GM12878 (cell line): Measurements from ENCODE around the gene PLD3. TPM values are rescaled to one million over a fixed set of nuclear protein-coding genes. Genes with fewer than 3 reads are reported as not detected.

Source experiments
- ATAC-seq: fragments of 200-7000 bp; cut with Tn5 transposase; 3 replicates; pipeline ENCODE4 v1.9.1; 2020; ENCODE audit warnings: mild to moderate bottlenecking, moderate library complexity
- BruUV-seq: library from RNA; stranded (reverse); fragments of 400-500 nt; replicated peaks from 2 replicates; lab custom pipeline; 2021; lab: Mats Ljungman, UMichigan
- CTCF ChIA-PET: fragments of 300-600 bp; sonication (Branson Sonifier 250); formaldehyde crosslinking; extraction: SDS; loops from one replicate; lab custom pipeline; 2021; ENCODE audit warnings: inconsistent platforms; lab: Yijun Ruan, JAX
- POLR2A ChIA-PET: fragments of 350-600 bp; formaldehyde crosslinking; extraction: SDS; loops from one replicate; lab custom pipeline; 2021; ENCODE audit warnings: inconsistent platforms; lab: Charles Lee
- RAD21 ChIA-PET: fragments of 300-600 bp; sonication (Branson Sonifier 250); formaldehyde crosslinking; loops from one replicate; lab custom pipeline; 2023; ENCODE audit warnings: antibody characterized with exemption; ENCODE audit not compliant: unreplicated experiment; lab: Charles Lee
- SMC1A ChIA-PET: fragments of 300-600 bp; sonication (Branson Sonifier 250); formaldehyde crosslinking; loops from one replicate; lab custom pipeline; 2023; ENCODE audit not compliant: unreplicated experiment, uncharacterized antibody; lab: Charles Lee
- DNase-seq: peaks from one replicate; pipeline ENCODE4 v3.0.0-alpha.2; 2011; ENCODE audit warnings: low read depth, low spot score
- FAIRE-seq: peaks from 3 replicates; lab custom pipeline; 2011; peaks lifted over from hg19 to GRCh38; lab: Jason Lieb, UNC
- H2AFZ ChIP-seq: 2 replicates; pipeline ENCODE4 v1.6.0; 2011; ENCODE audit warnings: low read depth, low read length, control low read depth; ENCODE audit not compliant: control insufficient read depth
- H3K27ac ChIP-seq: 2 replicates; pipeline ENCODE4 v1.5.1; 2011; ENCODE audit warnings: control low read depth; ENCODE audit not compliant: control insufficient read depth, insufficient read depth
- H3K27me3 ChIP-seq, 2 experiments: replicated peaks in 1 of 2; 2 replicates each; pipeline versions ENCODE4 v1.6.0 to v1.6.1; 2011; ENCODE audit warnings: low read length in 1 of 2; ENCODE audit not compliant: control insufficient read depth in 2 of 2, insufficient read depth in 2 of 2
- H3K36me3 ChIP-seq, 2 experiments: 2 replicates each; pipeline ENCODE4 v1.5.1; 2011; ENCODE audit warnings: low read length in 1 of 2; ENCODE audit not compliant: control insufficient read depth in 2 of 2, insufficient read depth in 2 of 2
- H3K4me1 ChIP-seq: 2 replicates; pipeline ENCODE4 v1.6.1; 2011; ENCODE audit warnings: mild to moderate bottlenecking, low read length, moderate library complexity, mixed read lengths; ENCODE audit not compliant: control insufficient read depth, insufficient read depth
- H3K4me2 ChIP-seq: 2 replicates; pipeline ENCODE4 v1.6.0; 2011; ENCODE audit warnings: control low read depth; ENCODE audit not compliant: control insufficient read depth, insufficient read depth
- H3K4me3 ChIP-seq: fragments of 200-600 bp; sonication (generic); 2 replicates; pipeline ENCODE4 v1.5.1; 2016
- H3K79me2 ChIP-seq: 2 replicates; pipeline ENCODE4 v1.6.0; 2011; ENCODE audit warnings: low read length; ENCODE audit not compliant: control insufficient read depth, insufficient read depth
- H3K9ac ChIP-seq: 2 replicates; pipeline ENCODE4 v1.8.0; 2011; ENCODE audit warnings: low read length, control low read depth, mixed read lengths; ENCODE audit not compliant: control insufficient read depth, insufficient read depth
- H3K9me3 ChIP-seq: replicated peaks from 3 replicates; pipeline ENCODE4 v1.5.1; 2011; ENCODE audit warnings: mild to moderate bottlenecking, low read length; ENCODE audit not compliant: control insufficient read depth, insufficient read depth
- H4K20me1 ChIP-seq: 2 replicates; pipeline ENCODE4 v1.6.0; 2011; ENCODE audit not compliant: control insufficient read depth, insufficient read depth
- CREB1 ChIP-seq: IDR thresholded peaks from 2 replicates; pipeline ENCODE4 v1.6.1; 2012; ENCODE audit warnings: low read depth, mild to moderate bottlenecking, inconsistent platforms
- HCFC1 ChIP-seq: fragments of 150-350 bp; IDR thresholded peaks from 2 replicates; pipeline ENCODE4 v1.6.1; 2014; ENCODE audit warnings: low read length
- IKZF2 ChIP-seq, 2 experiments: fragments of 450-650 bp; IDR thresholded peaks; 2 replicates each; pipeline ENCODE4 v1.6.1; 2017; ENCODE audit warnings: mild to moderate bottlenecking in 2 of 2, moderate library complexity in 2 of 2
- NFYB ChIP-seq: IDR thresholded peaks from 2 replicates; pipeline ENCODE4 v1.6.1; 2011; ENCODE audit warnings: low read depth, mild to moderate bottlenecking, low read length, improper control_type of control experiment, moderate library complexity; ENCODE audit not compliant: insufficient read depth
- RAD21 ChIP-seq: IDR thresholded peaks from 2 replicates; pipeline ENCODE4 v1.6.1; 2011; ENCODE audit warnings: mild to moderate bottlenecking, low read depth, low read length, moderate library complexity; ENCODE audit not compliant: insufficient read depth
- RFX5 ChIP-seq: IDR thresholded peaks from 2 replicates; pipeline ENCODE4 v1.6.1; 2011; ENCODE audit warnings: low read depth, low read length, improper control_type of control experiment
- SMARCA5 ChIP-seq: fragments of 450-650 bp; IDR thresholded peaks from 2 replicates; pipeline ENCODE4 v1.6.1; 2017; ENCODE audit warnings: mild to moderate bottlenecking
- SMC3 ChIP-seq: IDR thresholded peaks from 2 replicates; pipeline ENCODE4 v1.6.1; 2011; ENCODE audit warnings: low read length, improper control_type of control experiment, borderline replicate concordance
- WGBS: methylation state at CpG from one replicate; pipeline ENCODE4 v1.1.6; 2016; ENCODE audit warnings: low lambda C conversion rate; ENCODE audit not compliant: insufficient replicate concordance, insufficient coverage; ENCODE audit errors: missing lambda C conversion rate; 5-methylcytosine and 5-hydroxymethylcytosine counted together
- in situ Hi-C: fragments of 300-500 bp; cut with MboI; formaldehyde crosslinking; loops from 9 replicates; pipeline ENCODE4 v1.14.3; 2018; ENCODE audit warnings: mixed read lengths
- intact Hi-C: fragments of 100-400 bp; cut with micrococcal nuclease; formaldehyde crosslinking; loops from one replicate; pipeline ENCODE4 v1.14.2; 2022; ENCODE audit not compliant: unreplicated experiment
- polyA plus RNA-seq, 11 experiments: library from polyadenylated mRNA; depleted of rRNA in 4 of 11; unstranded in 6 of 11; stranded (reverse) in 5 of 11; fragments of >200 nt; fragmentation: Nextera tagmentation in 4 of 11; fragmentation: Illumina TruSeq in 1 of 11; extraction: Ambion mirVana in 4 of 11; extraction: Trizol in 1 of 11; gene quantifications; 1 replicate in 1 of 11; 2 replicates in 10 of 11; pipeline versions ENCODE4 v1.2.1 to v1.2.3, GENCODE V29; 2011 to 2016; ENCODE audit warnings: inconsistent platforms in 2 of 11, missing spikeins in 2 of 11, low read depth in 1 of 11
- total RNA-seq, 4 experiments: library from RNA; depleted of rRNA in 3 of 4; stranded (reverse); fragments of >200 nt in 3 of 4; fragmentation: Illumina TruSeq in 1 of 4; extraction: Trizol in 1 of 4; gene quantifications; 2 replicates each; pipeline versions ENCODE4 v1.2.1 to v1.2.3, GENCODE V29; 2013 to 2021
- TF ChIP-seq, protein P1 (sequence below): IDR thresholded peaks from 2 replicates; pipeline ENCODE4 v1.6.1; 2011; ENCODE audit warnings: borderline replicate concordance, low read depth, mild to moderate bottlenecking, moderate library complexity, low read length; ENCODE audit not compliant: insufficient read depth, poor library complexity, severe bottlenecking
- TF ChIP-seq, protein P2 (sequence below): IDR thresholded peaks from 2 replicates; pipeline ENCODE4 v1.6.1; 2011; ENCODE audit warnings: low read depth, low read length, improper control_type of control experiment, borderline replicate concordance

Gene PLD3
- total and polyA plus RNA-seq, 10 of the 15 experiments (the other 5 are each of a cell fraction or from before 2014, with no cell fraction given) = 1.3 to 134 (median 72.7) TPM

DNA sequence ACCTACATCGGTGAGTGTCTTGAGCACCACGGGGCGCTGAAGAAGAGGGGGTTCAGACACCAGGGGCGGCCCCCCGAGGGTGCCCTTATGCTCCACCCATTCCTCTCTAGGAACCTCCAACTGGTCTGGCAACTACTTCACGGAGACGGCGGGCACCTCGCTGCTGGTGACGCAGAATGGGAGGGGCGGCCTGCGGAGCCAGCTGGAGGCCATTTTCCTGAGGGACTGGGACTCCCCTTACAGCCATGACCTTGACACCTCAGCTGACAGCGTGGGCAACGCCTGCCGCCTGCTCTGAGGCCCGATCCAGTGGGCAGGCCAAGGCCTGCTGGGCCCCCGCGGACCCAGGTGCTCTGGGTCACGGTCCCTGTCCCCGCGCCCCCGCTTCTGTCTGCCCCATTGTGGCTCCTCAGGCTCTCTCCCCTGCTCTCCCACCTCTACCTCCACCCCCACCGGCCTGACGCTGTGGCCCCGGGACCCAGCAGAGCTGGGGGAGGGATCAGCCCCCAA, 29.4 kb downstream of the PLD3 start:
- in situ Hi-C loops = no loop called here
- no peak overlapping the region for H2AFZ ChIP-seq
- H4K20me1 ChIP-seq = no peaks in the 10 kb centered on the region
- CTCF ChIA-PET = interaction anchor here (0.6 kb wide), 1 partner anchor 26 kb away, joined by 3 read pairs; no protein-coding TSS in a partner anchor
- RAD21 ChIA-PET = no interaction called here
- POLR2A ChIA-PET = no interaction called here
- H3K27me3 ChIP-seq = no peaks in the 10 kb centered on the region
- no peak for DNase-seq
- no peak overlapping the region for H3K4me3 ChIP-seq
- TSS peak; percentile 65 for BruUV-seq
- no peaks in the 10 kb centered on the region for H3K79me2 ChIP-seq
- ATAC-seq = no peak
- TF ChIP-seq, protein P1, sequence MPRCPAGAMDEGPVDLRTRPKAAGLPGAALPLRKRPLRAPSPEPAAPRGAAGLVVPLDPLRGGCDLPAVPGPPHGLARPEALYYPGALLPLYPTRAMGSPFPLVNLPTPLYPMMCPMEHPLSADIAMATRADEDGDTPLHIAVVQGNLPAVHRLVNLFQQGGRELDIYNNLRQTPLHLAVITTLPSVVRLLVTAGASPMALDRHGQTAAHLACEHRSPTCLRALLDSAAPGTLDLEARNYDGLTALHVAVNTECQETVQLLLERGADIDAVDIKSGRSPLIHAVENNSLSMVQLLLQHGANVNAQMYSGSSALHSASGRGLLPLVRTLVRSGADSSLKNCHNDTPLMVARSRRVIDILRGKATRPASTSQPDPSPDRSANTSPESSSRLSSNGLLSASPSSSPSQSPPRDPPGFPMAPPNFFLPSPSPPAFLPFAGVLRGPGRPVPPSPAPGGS = no peak
- TF ChIP-seq SMC3 (no peak), IKZF2 (IDR thresholded peaks at IDR 0.05) (no peak), CREB1 (no peak), NFYB (no peak), RFX5 (no peak), HCFC1 (no peak), SMARCA5 (no peak), RAD21 (no peak)
- TF ChIP-seq, protein P2, sequence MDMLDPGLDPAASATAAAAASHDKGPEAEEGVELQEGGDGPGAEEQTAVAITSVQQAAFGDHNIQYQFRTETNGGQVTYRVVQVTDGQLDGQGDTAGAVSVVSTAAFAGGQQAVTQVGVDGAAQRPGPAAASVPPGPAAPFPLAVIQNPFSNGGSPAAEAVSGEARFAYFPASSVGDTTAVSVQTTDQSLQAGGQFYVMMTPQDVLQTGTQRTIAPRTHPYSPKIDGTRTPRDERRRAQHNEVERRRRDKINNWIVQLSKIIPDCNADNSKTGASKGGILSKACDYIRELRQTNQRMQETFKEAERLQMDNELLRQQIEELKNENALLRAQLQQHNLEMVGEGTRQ = no peak
- no peak overlapping the region for H3K9ac ChIP-seq
- SMC1A ChIA-PET = no interaction called here
- no peak overlapping the region for H3K27ac ChIP-seq
- 91% methylated on average over 25 of the region's 25 CpGs for WGBS
- H3K36me3 ChIP-seq = no peaks in the 10 kb centered on the region
- no peaks in the 10 kb centered on the region for H3K9me3 ChIP-seq
- H3K4me1 ChIP-seq = no peaks in the 10 kb centered on the region
- intact Hi-C loops = no loop called here
- H3K4me2 ChIP-seq = no peak overlapping the region
- FAIRE-seq = no peak
